GM18870 (cell line): ENCODE results near the gene XYLB.

Experiments used
- ATAC-seq: cut with Tn5 transposase; IDR thresholded peaks from one replicate; pipeline ENCODE4 v1.9.1; 2021; ENCODE audit warnings: moderate library complexity; ENCODE audit not compliant: unreplicated experiment

The XYLB gene

DNA sequence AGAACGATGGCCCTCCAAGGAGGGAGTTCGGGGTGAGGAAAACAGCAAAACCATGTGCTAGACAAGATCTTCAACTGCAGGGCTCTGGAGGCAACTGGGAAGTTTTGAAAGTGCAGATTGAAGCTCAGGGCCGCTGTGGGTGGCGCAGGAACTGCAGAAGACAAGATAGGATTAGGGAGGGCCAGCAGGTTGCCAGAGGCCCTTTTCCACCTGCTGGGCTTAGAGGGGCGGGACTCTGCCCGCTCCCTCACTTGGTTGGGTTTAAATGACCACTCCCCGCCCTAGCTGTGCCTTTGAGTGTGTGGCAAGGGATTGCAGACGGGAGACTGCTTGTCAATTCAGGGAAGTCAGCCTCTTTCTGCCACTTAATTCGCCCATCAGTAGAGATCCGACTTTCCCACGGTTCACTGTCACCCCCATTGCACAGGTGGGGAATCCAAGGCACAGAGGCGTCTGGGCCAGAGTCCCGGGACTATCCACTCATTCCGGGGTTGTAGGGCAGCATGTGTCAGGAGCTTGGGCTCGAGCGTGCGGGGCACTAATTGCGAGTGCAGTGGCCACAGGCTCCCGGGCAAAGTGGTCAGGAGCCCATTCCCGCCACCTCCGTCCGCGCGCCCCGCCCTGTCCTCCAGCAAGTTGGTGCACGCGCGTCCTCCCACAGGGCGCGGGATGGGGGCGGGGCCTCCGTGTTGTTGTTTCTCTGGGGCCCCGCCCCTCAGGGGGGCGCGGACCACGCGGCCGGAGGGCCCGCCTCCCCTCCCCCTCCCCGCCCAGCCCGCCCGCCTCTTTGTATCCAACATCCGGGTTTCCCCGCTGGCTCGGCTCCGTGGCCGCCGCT, 106.7 kb downstream of the XYLB start, which contains the start of gene ACVR2B:
TSS of gene ACVR2B (plus strand) at position 816 of the 838 bp plus-strand sequence. CDS start 433 bp downstream, outside the sequence.
- no peak for ATAC-seq

DNA sequence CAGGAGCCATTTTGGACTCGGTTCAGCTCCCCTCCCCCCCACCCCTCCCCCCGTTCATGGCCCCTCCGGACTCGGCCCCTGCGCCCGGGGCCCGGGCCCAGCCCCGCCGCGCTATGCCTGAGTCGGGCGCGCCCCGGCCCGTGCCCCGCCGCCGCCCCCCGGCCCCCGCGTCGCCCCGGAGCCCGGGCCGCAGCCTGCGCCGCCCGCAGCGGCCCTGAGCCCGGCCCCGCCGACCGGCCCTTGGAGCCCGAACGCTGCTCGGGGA, 107.3 kb downstream of the XYLB start:
- ATAC-seq: no peak

DNA sequence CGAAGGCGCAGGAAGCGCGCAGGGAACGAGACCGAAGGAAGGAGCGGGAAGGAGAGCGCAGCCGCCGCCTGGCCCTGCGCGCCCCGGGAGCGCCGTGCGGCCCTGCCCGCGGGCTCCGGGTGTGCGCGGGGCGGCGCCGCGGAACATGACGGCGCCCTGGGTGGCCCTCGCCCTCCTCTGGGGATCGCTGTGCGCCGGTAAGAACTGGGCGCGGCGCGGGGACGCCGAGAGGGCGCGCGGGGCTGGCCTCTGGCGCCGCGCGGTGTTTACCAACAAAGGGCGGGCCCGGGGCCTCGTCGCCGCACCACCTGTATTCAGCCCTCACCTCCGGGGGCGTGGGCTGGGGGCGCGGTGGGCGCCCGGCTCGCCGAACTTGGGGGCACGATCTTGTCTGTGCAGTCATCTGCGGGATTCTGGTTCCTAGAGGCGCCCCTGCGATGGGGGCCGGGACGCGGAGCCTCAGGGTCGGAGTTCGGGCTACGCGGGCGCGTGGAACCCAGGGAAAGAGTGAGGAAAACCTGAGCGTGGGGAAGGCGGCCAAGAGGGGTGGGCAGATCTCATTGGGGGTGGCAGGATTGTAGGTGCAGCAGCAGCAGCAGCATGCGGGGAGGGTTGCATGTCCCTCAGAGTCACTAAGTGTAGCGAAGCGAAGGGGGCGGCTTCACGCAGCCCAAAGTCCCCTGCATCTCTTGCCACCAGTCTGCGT, 107.7 kb downstream of the XYLB start:
- no peak for ATAC-seq

- ATAC-seq: no peak
Observed at GRCh38 chr3:38454884-38455638, 108.5 kb downstream of the XYLB start.

GRCh38 chr3:38455639-38456430, 109.2 kb downstream of the XYLB start:
- ATAC-seq: no peak

- no peak for ATAC-seq
Observed at GRCh38 chr3:38457111-38458003, 110.8 kb downstream of the XYLB start.

GRCh38 chr3:38458796-38459498, 112.4 kb downstream of the XYLB start:
- ATAC-seq: no peak

DNA sequence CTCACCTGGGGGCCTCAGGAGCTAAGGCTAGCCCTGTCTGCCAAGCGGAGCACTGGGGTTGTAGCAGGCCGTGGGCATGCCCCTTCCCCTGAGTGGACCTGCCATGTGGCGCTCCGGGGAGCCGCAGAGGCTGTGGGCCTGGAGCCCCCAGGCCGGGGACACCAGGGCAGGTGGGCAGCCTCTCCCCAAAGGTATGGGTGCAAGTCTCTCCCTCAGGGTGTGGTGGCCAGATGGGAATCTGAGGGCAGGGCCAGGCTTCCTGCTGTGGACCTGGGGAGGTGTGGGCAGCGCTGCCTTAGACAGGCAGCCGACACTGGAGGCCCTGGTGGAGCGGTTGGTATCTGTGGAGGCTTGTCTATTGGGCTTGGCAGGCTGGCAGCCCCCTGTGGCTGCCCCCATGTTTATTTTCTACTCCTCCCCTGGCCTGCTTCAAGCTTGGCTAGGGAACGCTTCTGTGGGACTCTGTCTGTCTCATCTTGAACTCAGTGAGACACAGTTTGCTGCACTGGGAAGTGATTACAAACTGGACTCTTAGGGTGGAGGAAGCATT, 113.0 kb downstream of the XYLB start:
- no peak for ATAC-seq

DNA sequence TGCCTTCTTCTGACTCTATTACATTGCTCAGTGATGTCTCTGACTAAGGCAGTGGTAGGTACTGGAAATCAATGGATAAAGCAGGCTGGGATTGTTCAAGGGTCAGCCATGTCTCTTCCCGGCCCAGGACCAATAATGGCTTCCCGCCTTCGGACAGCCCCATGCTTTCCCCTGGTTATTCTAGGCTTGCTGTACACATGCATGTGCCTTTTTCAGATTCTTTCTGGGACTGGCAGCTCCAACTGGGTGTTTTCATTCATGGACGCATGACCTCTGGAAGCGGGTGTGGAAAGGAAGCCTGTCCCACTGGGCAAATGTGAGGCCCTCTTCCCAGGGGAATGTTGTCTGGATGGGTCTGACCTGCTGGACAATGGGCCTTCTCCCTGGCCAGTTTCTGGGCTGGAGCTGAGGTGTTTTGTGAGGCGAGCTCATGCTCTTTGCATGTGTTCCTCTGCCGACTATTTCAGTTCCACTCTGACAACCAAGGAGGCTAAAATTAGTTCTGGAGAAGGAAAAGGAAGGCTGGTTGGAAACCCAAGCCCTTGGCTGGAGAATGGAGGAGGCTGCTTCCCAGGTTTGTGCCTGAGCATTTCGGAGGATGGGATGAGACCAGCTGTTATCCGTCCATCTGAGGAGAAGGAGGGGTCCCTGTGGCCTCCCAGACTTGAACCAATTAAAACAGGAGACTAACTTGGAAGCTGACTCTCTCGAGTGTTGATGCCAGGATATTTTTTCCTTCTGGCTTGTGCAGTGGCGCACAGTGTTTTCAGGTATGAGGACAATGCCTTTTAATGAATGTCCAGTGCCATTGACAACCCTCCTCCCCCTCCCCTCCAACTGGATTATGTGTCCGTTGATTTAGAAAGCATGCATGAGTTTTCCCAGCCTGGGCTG, 114.0 kb downstream of the XYLB start:
- ATAC-seq: no peak
